Osteoblast (primary cell): ENCODE results near the gene SLC7A5. TPM values are rescaled to one million over a fixed set of nuclear protein-coding genes. Genes with fewer than 3 reads are reported as not detected.

ENCODE experiments used
- DNase-seq: peaks from one replicate; pipeline ENCODE4 v3.0.0; 2011; ENCODE audit warnings: low spot score, mixed read lengths; ENCODE audit not compliant: insufficient read length; ENCODE audit errors: missing footprints
- H2AFZ ChIP-seq: 2 replicates; pipeline ENCODE4 v1.6.0; 2011; ENCODE audit warnings: mild to moderate bottlenecking, low read length
- H3K27ac ChIP-seq: 2 replicates; pipeline ENCODE4 v1.5.1; 2011; ENCODE audit warnings: mild to moderate bottlenecking, low read depth, low read length, moderate library complexity
- H3K27me3 ChIP-seq: 2 replicates; pipeline ENCODE4 v1.6.0; 2012; ENCODE audit warnings: mild to moderate bottlenecking, control low read depth, inconsistent platforms, low read length, moderate library complexity; ENCODE audit not compliant: insufficient read depth
- H3K36me3 ChIP-seq: 2 replicates; pipeline ENCODE4 v1.5.1; 2011; ENCODE audit warnings: mild to moderate bottlenecking, low read length, control low read depth, moderate library complexity; ENCODE audit not compliant: insufficient read depth
- H3K4me1 ChIP-seq: 2 replicates; pipeline ENCODE4 v1.5.1; 2011; ENCODE audit warnings: mild to moderate bottlenecking, low read length, control low read depth, moderate library complexity; ENCODE audit not compliant: insufficient read depth
- H3K4me2 ChIP-seq: 2 replicates; pipeline ENCODE4 v1.6.0; 2011; ENCODE audit warnings: mild to moderate bottlenecking, low read length; ENCODE audit not compliant: insufficient read depth
- H3K4me3 ChIP-seq: fragments of 200-600 bp; sonication (generic); 3 replicates; pipeline ENCODE4 v1.5.1; 2012; ENCODE audit warnings: mild to moderate bottlenecking, low read length, inconsistent platforms; ENCODE audit not compliant: insufficient read depth
- H3K79me2 ChIP-seq: 2 replicates; pipeline ENCODE4 v1.6.0; 2012; ENCODE audit warnings: mild to moderate bottlenecking, low read length, control low read depth, inconsistent platforms; ENCODE audit not compliant: insufficient read depth
- H3K9me3 ChIP-seq: 2 replicates; pipeline ENCODE4 v1.5.1; 2011; ENCODE audit warnings: low read depth, low read length, control low read depth
- H4K20me1 ChIP-seq: 2 replicates; pipeline ENCODE4 v1.6.0; 2012; ENCODE audit warnings: mild to moderate bottlenecking, low read length, control low read depth; ENCODE audit not compliant: insufficient read depth
- total RNA-seq: library from RNA; depleted of rRNA; stranded (reverse); fragments of >200 nt; gene quantifications from 2 replicates; pipeline ENCODE4 v1.2.3, GENCODE V29; 2012
- TF ChIP-seq, protein P1 (sequence below): IDR thresholded peaks from 2 replicates; pipeline ENCODE4 v1.5.1; 2011; ENCODE audit warnings: mild to moderate bottlenecking, low read depth, low read length, moderate library complexity; ENCODE audit errors: extremely low read depth

The SLC7A5 gene
- total RNA-seq, 1 donor: 90.8 TPM

DNA sequence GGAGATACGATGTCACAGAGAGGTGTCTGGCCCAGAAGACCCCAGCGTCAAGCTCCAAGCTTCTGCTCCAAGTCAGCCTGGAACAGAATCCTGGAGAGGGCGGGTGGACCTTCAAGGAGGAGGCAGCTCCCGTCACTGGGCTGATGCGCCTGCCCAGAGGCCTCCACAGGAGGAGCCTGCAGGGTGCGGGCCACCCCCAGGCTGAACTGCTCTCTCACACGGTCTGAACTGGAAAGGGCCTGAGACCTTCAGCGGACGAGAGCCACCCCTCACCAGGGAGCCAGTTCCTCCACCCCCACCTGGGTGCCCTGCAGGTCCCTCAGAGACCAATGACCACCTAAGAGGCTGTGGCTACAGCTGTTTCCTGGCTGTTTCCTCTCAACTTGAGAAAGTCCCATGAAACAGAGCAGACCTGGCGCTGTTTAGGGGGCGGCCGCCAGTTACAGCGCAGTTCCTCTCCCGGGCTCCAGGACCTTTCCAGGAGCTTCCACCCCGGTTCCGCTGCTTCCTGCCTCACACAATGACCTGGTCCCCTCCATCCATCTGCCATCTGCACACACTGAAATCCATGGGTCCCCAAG is 67.5 kb downstream of the SLC7A5 start:
- no peaks in the 10 kb centered on the region for H3K27me3 ChIP-seq
- H4K20me1 ChIP-seq: no peaks in the 10 kb centered on the region
- H2AFZ ChIP-seq: no peak overlapping the region
- no peak overlapping the region for H3K27ac ChIP-seq
- no peak overlapping the region for H3K4me2 ChIP-seq
- no peak overlapping the region for H3K4me3 ChIP-seq
- no peaks in the 10 kb centered on the region for H3K79me2 ChIP-seq
- no peaks in the 10 kb centered on the region for H3K9me3 ChIP-seq
- TF ChIP-seq, protein P1, sequence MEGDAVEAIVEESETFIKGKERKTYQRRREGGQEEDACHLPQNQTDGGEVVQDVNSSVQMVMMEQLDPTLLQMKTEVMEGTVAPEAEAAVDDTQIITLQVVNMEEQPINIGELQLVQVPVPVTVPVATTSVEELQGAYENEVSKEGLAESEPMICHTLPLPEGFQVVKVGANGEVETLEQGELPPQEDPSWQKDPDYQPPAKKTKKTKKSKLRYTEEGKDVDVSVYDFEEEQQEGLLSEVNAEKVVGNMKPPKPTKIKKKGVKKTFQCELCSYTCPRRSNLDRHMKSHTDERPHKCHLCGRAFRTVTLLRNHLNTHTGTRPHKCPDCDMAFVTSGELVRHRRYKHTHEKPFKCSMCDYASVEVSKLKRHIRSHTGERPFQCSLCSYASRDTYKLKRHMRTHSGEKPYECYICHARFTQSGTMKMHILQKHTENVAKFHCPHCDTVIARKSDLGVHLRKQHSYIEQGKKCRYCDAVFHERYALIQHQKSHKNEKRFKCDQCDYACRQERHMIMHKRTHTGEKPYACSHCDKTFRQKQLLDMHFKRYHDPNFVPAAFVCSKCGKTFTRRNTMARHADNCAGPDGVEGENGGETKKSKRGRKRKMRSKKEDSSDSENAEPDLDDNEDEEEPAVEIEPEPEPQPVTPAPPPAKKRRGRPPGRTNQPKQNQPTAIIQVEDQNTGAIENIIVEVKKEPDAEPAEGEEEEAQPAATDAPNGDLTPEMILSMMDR: no peak
- H3K36me3 ChIP-seq: no peaks in the 10 kb centered on the region
- DNase-seq: peak; percentile 11
- H3K4me1 ChIP-seq: peaks cover 10% of the 10 kb centered on the region

DNA sequence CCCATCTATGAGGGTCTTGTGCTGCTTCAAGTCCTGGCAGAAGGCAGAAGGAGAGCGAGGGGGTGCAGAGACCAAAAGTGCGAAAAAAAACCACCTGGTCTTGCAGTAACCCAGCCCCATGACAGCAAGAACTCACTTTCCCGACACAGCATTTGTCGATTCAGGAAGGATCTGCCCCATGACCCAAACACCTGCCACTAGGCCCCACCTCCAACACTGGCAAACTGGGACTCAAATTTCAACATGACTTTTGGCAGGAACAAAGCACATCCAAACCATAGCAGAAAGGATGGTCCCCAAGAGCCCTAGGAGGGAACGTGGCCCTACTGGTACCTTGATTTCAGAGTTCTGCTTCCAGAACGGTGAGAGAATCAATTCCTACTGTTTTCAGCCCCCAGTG is 68.8 kb downstream of the SLC7A5 start:
- no peaks in the 10 kb centered on the region for H3K79me2 ChIP-seq
- H3K4me2 ChIP-seq: no peak overlapping the region
- no peak overlapping the region for H2AFZ ChIP-seq
- no peaks in the 10 kb centered on the region for H3K36me3 ChIP-seq
- no peak overlapping the region for H3K4me3 ChIP-seq
- no peak overlapping the region for H3K27ac ChIP-seq
- H3K9me3 ChIP-seq: no peaks in the 10 kb centered on the region
- no peaks in the 10 kb centered on the region for H4K20me1 ChIP-seq
- H3K4me1 ChIP-seq: no peaks in the 10 kb centered on the region
- H3K27me3 ChIP-seq: no peaks in the 10 kb centered on the region
- no peak for DNase-seq
- TF ChIP-seq, protein P1: no peak

DNA sequence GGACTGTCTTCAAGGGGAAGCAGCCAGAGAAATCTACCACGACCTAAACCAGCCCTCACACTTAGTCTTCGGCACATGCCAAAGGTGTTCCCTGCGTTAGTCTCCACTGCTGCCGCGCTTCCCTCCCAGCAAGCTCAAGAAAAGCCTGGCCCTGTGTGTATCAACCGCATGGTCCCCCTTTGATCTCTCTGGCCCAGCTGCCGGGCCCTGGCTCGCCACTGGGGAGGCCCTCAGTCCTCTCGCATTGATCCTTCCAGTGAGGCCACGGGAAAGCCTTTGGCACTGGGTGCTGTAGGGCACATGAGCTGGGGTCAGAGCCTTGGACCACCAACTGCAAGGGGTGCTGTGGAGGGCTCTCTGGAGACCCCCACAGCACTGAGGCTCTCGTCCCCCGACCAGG is 74.0 kb downstream of the SLC7A5 start:
- Histone ChIP-seq H3K4me1 (peaks cover 17% of the 10 kb centered on the region), H3K9me3 (no peaks in the 10 kb centered on the region), H3K79me2 (no peaks in the 10 kb centered on the region), H3K4me2 (no peak overlapping the region), H3K36me3 (no peaks in the 10 kb centered on the region), H4K20me1 (no peaks in the 10 kb centered on the region), H2AFZ (no peak overlapping the region), H3K27ac (no peak overlapping the region), H3K27me3 (no peaks in the 10 kb centered on the region), H3K4me3 (no peak overlapping the region)
- TF ChIP-seq, protein P1: no peak
- no peak for DNase-seq

DNA sequence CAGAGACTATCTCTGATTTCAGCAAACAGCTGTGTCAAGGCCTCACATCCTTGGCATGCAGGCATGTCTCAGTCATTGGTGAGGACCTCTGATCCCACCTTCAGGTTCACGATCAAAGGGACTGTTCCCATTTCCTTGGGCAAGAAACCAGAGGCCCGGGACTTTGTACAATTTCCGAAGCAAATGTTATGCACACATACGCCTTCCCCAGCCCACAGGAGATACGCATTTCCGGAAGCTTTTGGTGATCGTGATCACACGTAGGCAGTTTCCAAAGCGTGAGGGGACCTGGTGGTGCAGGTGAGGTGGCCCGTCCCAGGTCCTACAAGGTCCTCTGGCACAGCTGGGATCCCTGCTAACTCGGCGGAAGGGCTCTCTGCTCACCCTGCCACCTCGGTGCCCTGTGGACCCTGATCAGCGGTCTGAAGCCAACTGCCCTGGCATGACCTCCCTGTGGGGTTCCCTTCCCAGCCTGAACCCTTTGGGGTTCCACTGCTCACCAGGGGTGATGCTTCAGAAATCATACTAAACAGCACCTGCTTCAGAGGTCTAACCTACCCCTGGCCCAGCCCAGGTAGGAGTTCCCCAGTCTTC is 74.7 kb downstream of the SLC7A5 start:
- Histone ChIP-seq H3K4me3 (no peak overlapping the region), H4K20me1 (no peaks in the 10 kb centered on the region), H3K36me3 (no peaks in the 10 kb centered on the region), H3K9me3 (no peaks in the 10 kb centered on the region), H3K4me1 (peaks cover 24% of the 10 kb centered on the region), H3K79me2 (no peaks in the 10 kb centered on the region), H3K27ac (no peak overlapping the region), H3K4me2 (no peak overlapping the region), H2AFZ (no peak overlapping the region), H3K27me3 (no peaks in the 10 kb centered on the region)
- DNase-seq: peak; percentile 57
- TF ChIP-seq, protein P1: no peak
